HUES64 (cell line): ENCODE data around the gene ZNF562. TPM values are rescaled to one million over a fixed set of nuclear protein-coding genes. Genes with fewer than 3 reads are reported as not detected.
"Not testable (repeated sequence)": the region's sequence is repeated elsewhere in the genome, so short reads cannot be mapped to it uniquely, and the experiment has no call there.

ENCODE experiments used
- H3K27ac ChIP-seq: 2 replicates; pipeline ENCODE4 v1.7.0; 2013; ENCODE audit warnings: low read depth, low read length, inconsistent platforms
- H3K27me3 ChIP-seq: 2 replicates; pipeline ENCODE4 v1.6.1; 2013; ENCODE audit warnings: mild to moderate bottlenecking, low read length; ENCODE audit not compliant: insufficient read depth
- H3K36me3 ChIP-seq: 2 replicates; pipeline ENCODE4 v1.6.1; 2013; ENCODE audit warnings: mild to moderate bottlenecking, low read length; ENCODE audit not compliant: insufficient read depth
- H3K4me1 ChIP-seq: 2 replicates; pipeline ENCODE4 v1.6.1; 2013; ENCODE audit warnings: mild to moderate bottlenecking, low read length, moderate library complexity; ENCODE audit not compliant: insufficient read depth
- H3K4me3 ChIP-seq: 2 replicates; pipeline ENCODE4 v1.5.1; 2013; ENCODE audit warnings: mild to moderate bottlenecking, low read length, moderate library complexity
- H3K9ac ChIP-seq: 2 replicates; pipeline ENCODE4 v1.6.1; 2013; ENCODE audit warnings: mild to moderate bottlenecking, low read depth, low read length
- H3K9me3 ChIP-seq: 2 replicates; pipeline ENCODE4 v1.6.1; 2013; ENCODE audit warnings: low read depth, low read length; ENCODE audit not compliant: insufficient read depth
- WGBS: fragments of 150-250, 120-280 bp; methylation state at CpG from one replicate; pipeline ENCODE4 v1.1.7; 2013; ENCODE audit warnings: missing lambda C conversion rate; 5-methylcytosine and 5-hydroxymethylcytosine counted together
- polyA plus RNA-seq, 2 experiments: library from polyadenylated mRNA; stranded (reverse); fragments of 50-300 nt; gene quantifications; one replicate each; pipeline ENCODE4 v1.2.3, GENCODE V29; 2013

ZNF562 gene
- 19.7 TPM for polyA plus RNA-seq (2013, experiment 1 of 2)
- 22.5 TPM for polyA plus RNA-seq (2013, experiment 2 of 2)

- no peaks in the 10 kb centered on the region for H3K4me1 ChIP-seq
- 4% methylated on average over 42 of the region's 42 CpGs for WGBS
Observed at GRCh38 chr19:9674663-9675357, at the start of gene ZNF562. TSS of gene ZNF562 (minus strand) at chr19:9675100. CDS start at chr19:9660744, 14,356 bp downstream.

GRCh38 chr19:9724157-9724556 is 49.3 kb upstream of the ZNF562 start:
- Histone ChIP-seq H3K36me3 (no peaks in the 10 kb centered on the region), H3K4me1 (peaks cover 20% of the 10 kb centered on the region), H3K9me3 (peaks cover 13% of the 10 kb centered on the region; the same call in 1 of the 2 replicates), H3K4me3 (no peak overlapping the region), H3K27ac (no peak overlapping the region), H3K27me3 (no peaks in the 10 kb centered on the region), H3K9ac (no peak overlapping the region)
- WGBS: 95% methylated on average over 2 of the region's 4 CpGs

More at GRCh38 chr19:9674663-9675357, at the start of gene ZNF562:
- Histone ChIP-seq H3K27me3 (no peaks in the 10 kb centered on the region), H3K9ac (peak within 1 kb of the TSS; percentile 92), H3K36me3 (peaks cover 32% of the 10 kb centered on the region), H3K9me3 (peaks cover 18% of the 10 kb centered on the region), H3K4me3 (peak within 1 kb of the TSS; percentile 82), H3K27ac (peak within 1 kb of the TSS; percentile 96)

- H3K9ac ChIP-seq: no peak overlapping the region
- 74% methylated on average over 6 of the region's 6 CpGs for WGBS
- H3K36me3 ChIP-seq: no peaks in the 10 kb centered on the region
- H3K27ac ChIP-seq: no peak overlapping the region
- H3K27me3 ChIP-seq: no peaks in the 10 kb centered on the region
- no peak overlapping the region for H3K4me3 ChIP-seq
- H3K9me3 ChIP-seq: peaks cover 13% of the 10 kb centered on the region; the same call in 1 of the 2 replicates
- peaks cover 20% of the 10 kb centered on the region for H3K4me1 ChIP-seq
Observed at GRCh38 chr19:9721861-9722260, 47.0 kb upstream of the ZNF562 start.

GRCh38 chr19:9720541-9720940 is 45.6 kb upstream of the ZNF562 start:
- 71% methylated on average over 4 of the region's 4 CpGs for WGBS
- Histone ChIP-seq H3K4me3 (no peak overlapping the region), H3K36me3 (no peaks in the 10 kb centered on the region), H3K27ac (no peak overlapping the region), H3K27me3 (no peaks in the 10 kb centered on the region), H3K9me3 (peaks cover 13% of the 10 kb centered on the region; the same call in 1 of the 2 replicates), H3K4me1 (peaks cover 20% of the 10 kb centered on the region), H3K9ac (no peak overlapping the region)

GRCh38 chr19:9711815-9712214 is 36.9 kb upstream of the ZNF562 start:
- Histone ChIP-seq H3K36me3 (no peaks in the 10 kb centered on the region), H3K9me3 (peaks cover 29% of the 10 kb centered on the region), H3K4me3 (no peak overlapping the region), H3K4me1 (no peaks in the 10 kb centered on the region), H3K27me3 (no peaks in the 10 kb centered on the region), H3K9ac (no peak overlapping the region), H3K27ac (no peak overlapping the region)
- WGBS: 90% methylated on average over 3 of the region's 3 CpGs

- Histone ChIP-seq H3K9ac (no peak overlapping the region), H3K27ac (no peak overlapping the region), H3K36me3 (no peaks in the 10 kb centered on the region), H3K9me3 (peaks cover 29% of the 10 kb centered on the region), H3K27me3 (no peaks in the 10 kb centered on the region), H3K4me3 (no peak overlapping the region), H3K4me1 (no peaks in the 10 kb centered on the region)
- 89% methylated on average over 1 of the region's 1 CpG for WGBS
Observed at GRCh38 chr19:9709305-9709704, 34.4 kb upstream of the ZNF562 start.

GRCh38 chr19:9705836-9706235 is 30.9 kb upstream of the ZNF562 start:
- Histone ChIP-seq H3K27ac (no peak overlapping the region), H3K9ac (no peak overlapping the region), H3K27me3 (no peaks in the 10 kb centered on the region), H3K4me3 (no peak overlapping the region), H3K9me3 (peaks cover 14% of the 10 kb centered on the region), H3K4me1 (no peaks in the 10 kb centered on the region), H3K36me3 (no peaks in the 10 kb centered on the region)
- 87% methylated on average over 6 of the region's 6 CpGs for WGBS

GRCh38 chr19:9702186-9702585 is 27.3 kb upstream of the ZNF562 start:
- H3K4me1 ChIP-seq: no peaks in the 10 kb centered on the region
- H3K9ac ChIP-seq: no peak overlapping the region
- 89% methylated on average over 6 of the region's 6 CpGs for WGBS
- H3K9me3 ChIP-seq: peaks cover 19% of the 10 kb centered on the region; the same call in 1 of the 2 replicates
- H3K4me3 ChIP-seq: no peak overlapping the region
- H3K36me3 ChIP-seq: no peaks in the 10 kb centered on the region
- no peaks in the 10 kb centered on the region for H3K27me3 ChIP-seq
- no peak overlapping the region for H3K27ac ChIP-seq

- Histone ChIP-seq H3K4me3 (no peak overlapping the region), H3K27me3 (no peaks in the 10 kb centered on the region), H3K27ac (no peak overlapping the region), H3K9me3 (peaks cover 19% of the 10 kb centered on the region; the same call in 1 of the 2 replicates), H3K36me3 (no peaks in the 10 kb centered on the region), H3K4me1 (no peaks in the 10 kb centered on the region), H3K9ac (no peak overlapping the region)
- WGBS: 96% methylated on average over 22 of the region's 22 CpGs
Observed at GRCh38 chr19:9700229-9700981, 25.5 kb upstream of the ZNF562 start.

- H3K4me1 ChIP-seq, H3K27me3 ChIP-seq, H3K4me3 ChIP-seq, H3K36me3 ChIP-seq, H3K9ac ChIP-seq, H3K27ac ChIP-seq: not testable (repeated sequence)
- H3K9me3 ChIP-seq: peaks cover 19% of the 10 kb centered on the region
- no CpG with 5 or more reads among the region's 4 CpGs for WGBS
Observed at GRCh38 chr19:9690301-9690700, 15.4 kb upstream of the ZNF562 start.

GRCh38 chr19:9679996-9680395 is 5.1 kb upstream of the ZNF562 start:
- not testable (repeated sequence) for H3K4me3 ChIP-seq, H3K27ac ChIP-seq, H3K9ac ChIP-seq, H3K4me1 ChIP-seq, H3K9me3 ChIP-seq, H3K36me3 ChIP-seq, H3K27me3 ChIP-seq
- WGBS: 96% methylated on average over 30 of the region's 30 CpGs
